ENCODE data around the gene PAX9. TPM values are rescaled to one million over a fixed set of nuclear protein-coding genes. Genes with fewer than 3 reads are reported as not detected.

Gene PAX9
- total and polyA plus RNA-seq, 11 donors = not detected

DNA sequence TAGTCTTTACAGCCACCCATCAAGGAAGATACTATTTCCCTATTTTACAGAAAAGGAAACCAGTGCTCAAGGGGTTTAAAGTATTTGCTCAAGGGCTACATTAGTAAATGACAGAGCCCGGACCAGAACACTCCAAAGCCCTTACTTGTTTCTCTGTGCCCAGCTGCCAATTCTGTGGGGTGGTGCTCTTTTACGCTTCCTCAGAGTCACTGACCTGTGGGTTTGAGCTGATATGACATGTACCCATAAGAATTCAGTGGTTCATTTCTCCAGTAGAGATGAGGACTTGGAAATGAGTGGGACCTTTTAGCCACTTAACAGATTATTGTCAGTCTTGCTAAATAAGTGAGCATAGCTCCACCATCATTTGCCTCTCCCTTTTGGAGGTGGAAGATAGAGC, 41.8 kb upstream of the PAX9 start:
- peaks cover 0 to 18% (median 0%) of the 10 kb centered on the region in 12 donors for H3K9me3 ChIP-seq
- no peaks in the 10 kb centered on the region for H3K36me3 ChIP-seq
- WGBS, 4 donors = 77 to 91% (median 85%) methylated on average over 2 of the region's 2 CpGs
- H3K4me1 ChIP-seq = no peaks in the 10 kb centered on the region
- intact Hi-C loops (cut with DNase I) = no loop called here
- ATAC-seq = no peak
- DNase-seq = no peak
- H3K27me3 ChIP-seq = peaks cover 0 to 24% (median 0%) of the 10 kb centered on the region in 9 donors
- H3K27ac ChIP-seq = no peak overlapping the region
- no peak overlapping the region for H3K4me3 ChIP-seq
- no peak for TF ChIP-seq POLR2A (IDR thresholded peaks at IDR 0.05)
- TF ChIP-seq, protein P1, sequence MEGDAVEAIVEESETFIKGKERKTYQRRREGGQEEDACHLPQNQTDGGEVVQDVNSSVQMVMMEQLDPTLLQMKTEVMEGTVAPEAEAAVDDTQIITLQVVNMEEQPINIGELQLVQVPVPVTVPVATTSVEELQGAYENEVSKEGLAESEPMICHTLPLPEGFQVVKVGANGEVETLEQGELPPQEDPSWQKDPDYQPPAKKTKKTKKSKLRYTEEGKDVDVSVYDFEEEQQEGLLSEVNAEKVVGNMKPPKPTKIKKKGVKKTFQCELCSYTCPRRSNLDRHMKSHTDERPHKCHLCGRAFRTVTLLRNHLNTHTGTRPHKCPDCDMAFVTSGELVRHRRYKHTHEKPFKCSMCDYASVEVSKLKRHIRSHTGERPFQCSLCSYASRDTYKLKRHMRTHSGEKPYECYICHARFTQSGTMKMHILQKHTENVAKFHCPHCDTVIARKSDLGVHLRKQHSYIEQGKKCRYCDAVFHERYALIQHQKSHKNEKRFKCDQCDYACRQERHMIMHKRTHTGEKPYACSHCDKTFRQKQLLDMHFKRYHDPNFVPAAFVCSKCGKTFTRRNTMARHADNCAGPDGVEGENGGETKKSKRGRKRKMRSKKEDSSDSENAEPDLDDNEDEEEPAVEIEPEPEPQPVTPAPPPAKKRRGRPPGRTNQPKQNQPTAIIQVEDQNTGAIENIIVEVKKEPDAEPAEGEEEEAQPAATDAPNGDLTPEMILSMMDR (IDR thresholded peaks at IDR 0.05) = no peak

DNA sequence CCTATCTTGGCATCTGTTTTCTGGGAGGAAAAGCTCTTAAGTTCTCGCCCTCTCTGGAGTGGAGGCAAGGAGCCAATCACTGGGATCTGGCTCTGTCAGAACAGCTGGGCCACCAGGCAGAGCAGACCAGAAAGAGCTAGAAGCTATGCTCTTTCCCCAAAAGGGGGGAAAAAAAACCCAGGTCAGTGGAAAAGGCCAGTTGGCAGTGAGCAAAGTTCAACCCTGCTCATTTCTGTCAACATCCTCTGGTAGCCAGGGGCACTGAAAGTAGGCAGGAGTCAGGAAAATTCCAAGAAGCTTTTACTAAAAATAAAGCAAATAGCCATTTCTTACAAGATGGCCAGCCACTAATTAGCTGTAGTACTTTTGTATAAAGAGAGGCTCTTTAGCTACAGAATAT, 36.6 kb upstream of the PAX9 start:
- Histone ChIP-seq H3K27me3 (peaks cover 0 to 48% (median 0%) of the 10 kb centered on the region in 9 donors), H3K27ac (no peak overlapping the region), H3K4me3 (no peak overlapping the region), H3K9me3 (peaks cover 0 to 18% (median 0%) of the 10 kb centered on the region in 12 donors), H3K4me1 (no peaks in the 10 kb centered on the region), H3K36me3 (no peaks in the 10 kb centered on the region)
- ATAC-seq = no peak
- intact Hi-C loops (cut with DNase I) = no loop called here
- no peak for TF ChIP-seq POLR2A (IDR thresholded peaks at IDR 0.05)
- TF ChIP-seq, protein P1 (IDR thresholded peaks at IDR 0.05) = no peak
- DNase-seq = no peak
- 76 to 91% (median 82%) methylated on average over 1 of the region's 1 CpG for WGBS, 4 donors

DNA sequence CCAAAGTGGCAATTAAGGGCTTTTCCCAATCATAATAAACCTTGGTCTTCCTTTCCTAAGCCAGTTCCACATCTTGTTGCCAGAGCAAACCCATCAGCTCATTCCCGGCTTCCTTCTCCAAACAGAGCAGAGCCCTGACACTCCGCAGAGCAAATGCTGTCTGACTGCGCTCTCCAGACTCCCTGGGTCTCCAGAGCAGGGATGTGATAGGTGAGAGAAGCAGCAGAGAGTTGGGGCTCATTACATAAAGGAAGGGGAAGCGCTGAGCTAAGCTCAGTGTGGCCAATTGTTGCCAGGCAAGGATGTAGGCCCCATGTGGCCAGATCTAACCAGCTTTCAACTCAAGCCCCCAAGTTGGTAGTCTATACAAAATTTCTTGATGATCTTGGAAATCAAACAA, 36.2 kb upstream of the PAX9 start:
- DNase-seq (no peak), ATAC-seq (no peak)
- no peaks in the 10 kb centered on the region for H3K36me3 ChIP-seq
- intact Hi-C loops (cut with DNase I) = no loop called here
- TF ChIP-seq, protein P1 (IDR thresholded peaks at IDR 0.05) = no peak
- TF ChIP-seq POLR2A (IDR thresholded peaks at IDR 0.05) = no peak
- no peak overlapping the region for H3K4me3 ChIP-seq
- H3K27me3 ChIP-seq = peaks cover 0 to 48% (median 0%) of the 10 kb centered on the region in 9 donors
- no peak overlapping the region for H3K27ac ChIP-seq
- no peaks in the 10 kb centered on the region for H3K4me1 ChIP-seq
- peaks cover 0 to 18% (median 0%) of the 10 kb centered on the region in 12 donors for H3K9me3 ChIP-seq
- WGBS, 4 donors = 58 to 73% (median 66%) methylated on average over 4 of the region's 4 CpGs

DNA sequence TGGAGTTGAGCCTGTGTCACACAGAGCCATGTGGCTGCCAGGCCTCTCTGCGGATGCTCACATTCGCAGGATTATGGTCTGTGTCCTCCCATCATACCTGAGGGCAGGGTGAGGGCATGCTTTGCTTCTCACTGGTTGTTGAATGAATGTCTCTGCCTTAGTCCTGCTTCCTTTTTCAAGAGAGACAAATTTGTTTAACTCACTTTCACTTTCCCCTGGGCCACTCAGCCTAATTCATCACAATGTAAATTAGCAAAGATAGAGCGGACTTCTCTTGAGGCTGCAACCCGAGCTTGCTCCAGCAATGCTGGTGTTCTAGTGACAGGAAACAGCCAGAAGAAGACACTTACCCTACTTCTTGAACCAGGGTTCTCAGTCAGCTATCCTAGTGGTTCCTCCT, 35.5 kb upstream of the PAX9 start:
- ATAC-seq (no peak), DNase-seq (no peak)
- WGBS, 4 donors = 68 to 77% (median 72%) methylated on average over 4 of the region's 4 CpGs
- Histone ChIP-seq H3K4me1 (no peaks in the 10 kb centered on the region), H3K27me3 (peaks cover 0 to 48% (median 0%) of the 10 kb centered on the region in 9 donors), H3K27ac (no peak overlapping the region), H3K36me3 (no peaks in the 10 kb centered on the region), H3K9me3 (peaks cover 0 to 13% (median 0%) of the 10 kb centered on the region in 12 donors), H3K4me3 (no peak overlapping the region)
- TF ChIP-seq, protein P1 (IDR thresholded peaks at IDR 0.05) = no peak
- TF ChIP-seq POLR2A (IDR thresholded peaks at IDR 0.05) = no peak
- intact Hi-C loops (cut with DNase I) = no loop called here

Data from heart left ventricle (tissue), 16 donors.